ENCODE data around the gene ACTN2. TPM values are rescaled to one million over a fixed set of nuclear protein-coding genes. Genes with fewer than 3 reads are reported as not detected.

The ACTN2 gene
- polyA plus RNA-seq, 3 donors = 0.07 TPM; not detected in 2

GRCh38 chr1:236753964-236754363 lies 67.7 kb downstream of the ACTN2 start:
- H2AFZ ChIP-seq (ENCODE audit: insufficient read depth, low read depth, low read length, poor library complexity, severe bottlenecking) = no peak overlapping the region
- 96% methylated on average over 12 of the region's 14 CpGs for WGBS (ENCODE audit: insufficient coverage)
- H3K4me1 ChIP-seq (ENCODE audit: control insufficient read depth in 1 of 2, insufficient read depth in 2 of 2, low read length in 2 of 2) = no peaks in the 10 kb centered on the region
- no peak for TF ChIP-seq CTCF (IDR thresholded peaks at IDR 0.05)
- H3K36me3 ChIP-seq (replicated peaks in 1 of 2; ENCODE audit: control insufficient read depth in 1 of 2, insufficient read depth in 2 of 2, low read length in 2 of 2) = no peaks in the 10 kb centered on the region
- intact Hi-C loops (cut with micrococcal nuclease) = no loop called here
- Mint-ChIP-seq H3K4me3 (no peak overlapping the region), H3K9me3 (no peaks in the 10 kb centered on the region), H3K27ac (peak overlapping the region in 1 of 7 donors; percentile 64), H3K4me1 (peaks cover 4% of the 10 kb centered on the region), H3K27me3 (ENCODE audit: low read depth in 3 of 3) (peaks cover 0 to 9% (median 7%) of the 10 kb centered on the region in 3 donors), H3K36me3 (no peaks in the 10 kb centered on the region)
- no peak overlapping the region for H3K27ac ChIP-seq (ENCODE audit: low read depth in 1 of 2, low read length in 2 of 2)
- H3K9me3 ChIP-seq (replicated peaks in 1 of 2; ENCODE audit: control insufficient read depth in 1 of 2, insufficient read depth in 1 of 2, low read length in 2 of 2) = no peaks in the 10 kb centered on the region
- H4K20me1 ChIP-seq (ENCODE audit: insufficient read depth, low read length) = no peaks in the 10 kb centered on the region
- no peak overlapping the region for H3K4me2 ChIP-seq (replicated peaks; ENCODE audit: extremely low read depth, low read length, poor library complexity, severe bottlenecking)
- no peak for DNase-seq
- H3K9ac ChIP-seq (ENCODE audit: insufficient read depth, low read length, poor library complexity, severe bottlenecking) = no peak overlapping the region
- no peak overlapping the region for H3K4me3 ChIP-seq (replicated peaks in 1 of 3; ENCODE audit: low read depth in 2 of 3, low read length in 3 of 3)
- H3K79me2 ChIP-seq (ENCODE audit: insufficient read depth, low read length) = no peaks in the 10 kb centered on the region
- no peaks in the 10 kb centered on the region for H3K27me3 ChIP-seq (ENCODE audit: control insufficient read depth in 2 of 2, insufficient read depth in 2 of 2, low read length in 2 of 2)

GRCh38 chr1:236754525-236755210 lies 68.4 kb downstream of the ACTN2 start:
- H3K4me3 Mint-ChIP-seq = no peak overlapping the region
- H3K4me1 Mint-ChIP-seq = peaks cover 8% of the 10 kb centered on the region
- Histone ChIP-seq H3K27ac (ENCODE audit: low read depth in 1 of 2, low read length in 2 of 2) (no peak overlapping the region), H3K4me2 (replicated peaks; ENCODE audit: extremely low read depth, low read length, poor library complexity, severe bottlenecking) (no peak overlapping the region), H3K4me1 (ENCODE audit: control insufficient read depth in 1 of 2, insufficient read depth in 2 of 2, low read length in 2 of 2) (no peaks in the 10 kb centered on the region), H3K9ac (ENCODE audit: insufficient read depth, low read length, poor library complexity, severe bottlenecking) (no peak overlapping the region), H3K79me2 (ENCODE audit: insufficient read depth, low read length) (no peaks in the 10 kb centered on the region), H4K20me1 (ENCODE audit: insufficient read depth, low read length) (no peaks in the 10 kb centered on the region), H3K4me3 (replicated peaks in 1 of 3; ENCODE audit: low read depth in 2 of 3, low read length in 3 of 3) (no peak overlapping the region), H3K27me3 (ENCODE audit: control insufficient read depth in 2 of 2, insufficient read depth in 2 of 2, low read length in 2 of 2) (no peaks in the 10 kb centered on the region), H3K9me3 (replicated peaks in 1 of 2; ENCODE audit: control insufficient read depth in 1 of 2, insufficient read depth in 1 of 2, low read length in 2 of 2) (no peaks in the 10 kb centered on the region), H3K36me3 (replicated peaks in 1 of 2; ENCODE audit: control insufficient read depth in 1 of 2, insufficient read depth in 2 of 2, low read length in 2 of 2) (no peaks in the 10 kb centered on the region), H2AFZ (ENCODE audit: insufficient read depth, low read depth, low read length, poor library complexity, severe bottlenecking) (no peak overlapping the region)
- H3K36me3 Mint-ChIP-seq = no peaks in the 10 kb centered on the region
- peaks cover 0 to 6% (median 5%) of the 10 kb centered on the region in 3 donors for H3K27me3 Mint-ChIP-seq (ENCODE audit: low read depth in 3 of 3)
- no peak overlapping the region for H3K27ac Mint-ChIP-seq
- intact Hi-C loops (cut with micrococcal nuclease) = no loop called here
- 92% methylated on average over 14 of the region's 18 CpGs for WGBS (ENCODE audit: insufficient coverage)
- H3K9me3 Mint-ChIP-seq = no peaks in the 10 kb centered on the region
- TF ChIP-seq CTCF (IDR thresholded peaks at IDR 0.05) = no peak
- no peak for DNase-seq

All from CD14-positive monocyte (primary cell).